M059J (cell line): ENCODE results near the gene PRKCZ. TPM values are rescaled to one million over a fixed set of nuclear protein-coding genes. Genes with fewer than 3 reads are reported as not detected.
A peak's percentile ranks its signal among the peaks of the same experiment; 100 is the strongest.

Experiments
- DNase-seq: peaks from one replicate; pipeline ENCODE4 v3.0.0-alpha.2; 2012; ENCODE audit warnings: low read depth
- total RNA-seq: library from RNA; depleted of rRNA; stranded (reverse); fragments of >200 nt; shearing (Covaris generic); gene quantifications from 2 replicates; pipeline ENCODE4 v1.2.3, GENCODE V29; 2014

The PRKCZ gene
- total RNA-seq, 1 experiment from 2014 or later = 0.44 TPM

DNA sequence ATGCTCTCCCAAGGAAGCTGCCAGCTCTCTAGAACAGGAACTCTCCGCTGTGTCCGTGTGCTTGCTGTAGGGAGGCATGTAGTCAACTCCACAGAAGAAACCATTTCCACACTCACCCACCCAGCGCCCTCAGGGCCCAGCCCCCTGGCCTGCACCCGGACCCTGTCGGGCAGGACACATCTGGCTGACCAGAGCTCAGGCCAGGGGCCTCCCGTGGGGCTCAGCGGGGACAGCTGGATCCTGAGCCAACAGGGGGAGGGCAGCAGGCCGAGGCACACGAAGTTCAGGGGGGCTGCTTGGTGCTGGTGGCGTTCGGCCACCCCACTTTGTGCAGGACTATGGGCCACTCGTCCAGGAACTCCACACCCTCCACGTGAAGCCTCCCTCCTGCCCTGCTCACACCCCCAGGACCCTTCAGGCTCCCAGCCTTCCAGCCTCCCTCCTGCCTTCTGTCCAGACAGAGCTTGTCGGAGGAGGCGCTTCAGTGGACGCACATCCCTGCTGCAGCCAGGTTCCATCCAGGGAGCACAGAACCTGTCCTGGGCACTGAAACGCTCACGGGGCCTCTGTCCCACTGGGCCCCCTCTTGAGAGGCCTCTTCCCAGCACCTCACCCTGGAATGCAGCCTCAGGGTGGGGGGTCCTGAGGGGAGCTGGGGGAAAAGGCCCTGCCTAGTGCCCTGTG is 159.3 kb downstream of the PRKCZ start:
- no peak for DNase-seq

DNA sequence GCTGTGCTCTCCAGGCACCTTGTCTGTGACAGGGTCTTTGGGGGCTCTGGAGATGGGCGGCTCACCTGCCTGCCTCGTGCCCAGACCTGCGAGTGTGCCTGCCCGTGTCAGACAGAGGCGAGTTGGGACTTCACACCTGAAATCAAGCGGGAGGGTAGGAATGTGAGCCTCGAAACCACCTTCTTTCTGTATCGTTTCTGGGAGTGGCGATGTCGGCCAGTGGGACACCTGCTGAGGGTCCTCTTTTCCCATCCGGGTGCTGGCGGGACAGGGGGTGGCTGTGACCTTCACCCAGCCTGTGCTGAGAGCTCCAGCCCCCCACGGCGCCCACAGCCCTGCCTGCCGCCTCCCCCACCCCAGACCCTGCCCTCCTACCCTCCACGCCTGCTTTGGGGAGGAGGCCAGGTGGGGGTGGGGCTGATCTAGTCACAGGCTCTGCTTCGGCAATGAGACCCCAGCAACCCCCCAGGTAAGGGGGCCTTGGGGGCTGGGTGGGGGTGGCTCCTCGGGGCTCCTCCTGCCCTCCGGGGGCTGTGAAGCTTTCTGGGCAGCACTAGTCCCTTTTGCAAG is 160.0 kb downstream of the PRKCZ start:
- DNase-seq = no peak

DNA sequence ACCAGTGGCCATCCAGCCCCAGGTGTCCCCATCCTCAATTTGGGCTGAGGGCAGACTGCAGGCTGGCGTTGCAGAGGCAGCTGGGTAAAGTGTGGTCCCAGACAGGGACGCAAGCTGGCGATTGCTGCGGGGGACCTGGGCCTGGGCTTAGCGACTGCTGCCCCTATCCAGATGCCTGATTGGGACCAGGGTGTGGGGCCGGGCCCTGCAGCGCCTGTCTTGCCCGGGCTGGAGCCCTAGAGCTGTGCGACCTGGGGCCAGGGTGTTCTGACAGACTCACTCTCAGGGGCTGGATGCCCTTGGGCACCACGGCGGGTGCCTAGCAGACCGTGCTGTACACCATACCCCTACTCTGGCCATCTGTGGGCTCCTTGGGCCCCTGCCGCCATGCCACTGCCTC is 160.6 kb downstream of the PRKCZ start:
- DNase-seq = no peak

DNA sequence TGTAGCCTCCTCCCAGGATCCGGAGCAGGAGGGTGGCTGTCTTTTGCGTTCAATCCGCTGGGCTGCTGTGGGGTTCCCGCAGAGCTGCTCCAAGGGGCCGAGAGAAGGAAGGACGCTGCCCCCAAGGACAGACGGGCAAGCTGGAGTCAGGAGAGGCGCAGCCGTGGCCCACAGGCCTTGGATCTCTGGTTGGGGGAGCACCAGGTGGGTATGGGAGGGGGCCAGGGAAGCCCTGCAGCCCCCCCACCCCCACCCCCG is 162.0 kb downstream of the PRKCZ start:
- no peak for DNase-seq

DNA sequence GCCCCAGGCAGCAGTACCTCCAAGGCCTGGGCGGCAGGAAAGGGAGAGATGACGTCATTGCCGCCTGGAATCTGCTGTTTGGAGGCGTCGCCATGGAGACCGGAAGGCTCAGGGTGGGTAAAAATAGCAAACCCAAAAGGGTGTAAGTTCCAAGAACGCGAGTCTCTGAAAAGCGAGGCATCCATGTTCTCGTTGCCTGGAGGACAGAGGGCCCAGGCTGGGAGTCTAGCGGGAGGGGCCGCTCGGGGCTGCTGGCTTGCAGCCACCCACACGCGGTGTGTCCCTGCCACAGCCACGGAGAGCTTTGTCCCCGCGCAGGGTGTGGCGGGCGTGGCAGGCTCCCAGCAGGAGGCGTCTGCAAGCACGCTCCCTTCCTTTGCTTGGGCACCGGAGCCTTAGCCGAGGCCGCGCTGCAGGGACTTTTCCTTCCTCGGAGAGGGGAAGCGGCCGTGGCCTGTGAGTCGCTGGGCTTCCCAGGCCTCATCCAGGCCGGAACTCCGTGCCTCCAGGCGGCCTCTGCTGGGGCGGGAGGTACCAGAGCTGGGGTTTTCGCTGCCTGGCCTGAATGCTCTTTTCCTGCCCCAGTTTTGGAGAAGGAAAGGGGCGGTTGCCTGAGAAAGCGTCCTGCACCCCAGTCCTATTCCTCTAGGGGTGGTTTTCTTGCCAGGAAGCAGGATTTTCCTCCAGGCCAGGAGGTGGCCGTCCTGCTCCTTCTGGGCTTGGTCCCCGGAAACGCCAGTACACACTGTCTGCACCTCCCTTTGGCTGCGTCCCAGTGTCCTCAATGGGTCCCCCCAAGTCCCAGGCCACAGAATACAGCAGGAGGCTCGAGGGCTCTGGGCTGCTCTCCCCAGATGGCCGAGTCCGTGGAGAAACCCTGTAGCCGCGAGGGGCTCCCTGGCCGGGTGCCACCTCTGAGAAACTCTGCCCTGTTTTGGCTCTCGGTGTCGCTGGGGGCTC is 162.6 kb downstream of the PRKCZ start:
- DNase-seq = peak; percentile 98

DNA sequence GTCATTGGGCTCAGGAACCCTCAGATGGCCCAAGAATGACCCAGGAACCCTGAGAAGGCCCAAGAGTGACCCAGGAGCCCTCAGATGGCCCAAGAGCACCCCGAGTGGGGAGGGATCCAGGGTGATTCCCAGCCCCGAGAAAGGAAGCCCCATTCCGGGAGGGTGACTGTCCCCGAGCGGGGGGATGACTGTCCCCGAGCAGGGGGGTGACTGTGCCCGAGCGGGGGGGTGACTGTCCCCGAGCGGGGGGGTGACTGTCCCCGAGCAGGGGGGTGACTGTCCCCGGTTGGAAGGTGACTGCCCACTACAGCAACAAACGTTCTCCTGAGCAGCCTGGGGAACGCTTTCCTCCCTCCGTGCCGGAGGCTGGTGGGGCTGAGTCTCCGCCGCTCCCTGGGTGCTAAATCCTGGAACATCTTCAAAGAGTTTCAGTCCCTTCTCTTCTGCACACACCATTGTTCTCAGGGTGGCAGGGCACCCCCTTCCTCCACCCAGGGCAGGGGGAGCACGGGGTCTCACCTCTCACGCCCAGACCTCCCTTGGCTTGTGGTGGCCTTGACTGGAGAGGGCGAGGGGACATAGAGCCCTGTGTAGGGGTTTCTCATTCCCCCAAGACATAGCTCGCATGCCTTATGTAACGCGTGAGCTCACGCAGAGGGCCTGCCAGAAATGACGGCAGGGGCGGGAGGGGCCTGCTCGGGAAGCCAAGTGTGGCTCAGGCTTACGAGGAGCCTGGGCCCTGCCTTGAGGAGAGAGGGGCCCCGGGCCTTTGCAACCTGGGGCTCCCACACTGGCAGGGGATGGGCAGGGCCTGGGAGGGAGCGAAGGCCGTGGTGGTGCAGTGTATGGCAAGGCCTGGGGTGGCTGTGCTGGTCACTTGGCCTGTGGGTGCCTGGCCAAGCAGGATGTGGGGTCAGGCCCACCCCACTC is 163.6 kb downstream of the PRKCZ start:
- DNase-seq = no peak

DNA sequence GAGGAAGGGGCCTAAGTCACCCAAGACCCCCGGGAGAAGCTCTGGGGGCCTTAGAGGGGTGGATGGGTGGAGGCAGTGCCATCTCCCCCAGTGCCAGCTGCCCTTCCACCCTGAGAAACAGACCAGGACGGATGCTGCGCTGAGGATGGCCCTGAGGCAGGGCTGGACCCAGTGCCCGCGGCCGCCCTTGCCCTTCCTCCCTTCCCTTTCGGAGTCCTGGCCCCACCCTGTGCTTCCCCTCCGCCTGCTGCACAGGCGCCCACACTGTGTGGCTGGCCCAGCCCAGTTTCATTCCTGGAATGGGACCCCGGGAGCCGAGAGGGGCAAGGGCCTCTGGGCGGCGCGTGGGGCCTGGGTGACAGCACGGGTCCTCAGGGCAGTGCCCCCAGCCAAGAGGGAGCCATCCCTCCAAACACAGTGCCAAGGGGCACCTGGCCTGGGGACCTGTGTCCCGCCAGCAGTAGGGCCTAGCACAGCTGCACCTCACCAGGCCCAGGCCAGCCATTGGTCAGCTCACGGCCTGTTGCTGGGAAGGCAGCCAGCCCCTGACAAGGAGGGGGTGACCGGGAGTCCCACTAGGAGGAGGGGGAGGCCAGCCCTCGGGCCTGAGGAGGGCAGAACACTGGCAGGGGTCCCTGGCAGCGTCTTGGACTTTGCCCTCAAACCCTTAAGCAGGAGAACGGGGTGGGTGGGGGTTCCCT is 164.5 kb downstream of the PRKCZ start:
- no peak for DNase-seq

DNA sequence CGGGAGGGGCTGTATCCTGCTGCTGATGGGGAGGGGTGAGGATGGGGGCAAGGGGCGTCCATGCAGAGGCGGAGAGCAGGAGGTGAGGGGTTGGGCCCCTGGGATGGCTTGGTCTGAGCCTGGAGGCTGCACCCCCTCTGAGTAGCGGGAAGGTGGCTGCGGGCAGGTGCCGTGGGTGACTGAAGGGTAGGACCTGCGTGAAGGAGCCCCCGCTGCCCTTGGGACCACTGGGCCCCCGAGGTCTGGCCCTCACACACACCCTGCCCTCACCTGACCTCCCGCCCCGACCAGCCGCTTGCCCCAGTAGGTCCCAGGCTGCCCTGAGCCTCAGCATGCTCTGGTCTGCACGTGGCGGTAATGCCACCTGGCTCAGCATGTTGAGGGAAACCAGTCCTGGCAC is 165.1 kb downstream of the PRKCZ start:
- DNase-seq = no peak

DNA sequence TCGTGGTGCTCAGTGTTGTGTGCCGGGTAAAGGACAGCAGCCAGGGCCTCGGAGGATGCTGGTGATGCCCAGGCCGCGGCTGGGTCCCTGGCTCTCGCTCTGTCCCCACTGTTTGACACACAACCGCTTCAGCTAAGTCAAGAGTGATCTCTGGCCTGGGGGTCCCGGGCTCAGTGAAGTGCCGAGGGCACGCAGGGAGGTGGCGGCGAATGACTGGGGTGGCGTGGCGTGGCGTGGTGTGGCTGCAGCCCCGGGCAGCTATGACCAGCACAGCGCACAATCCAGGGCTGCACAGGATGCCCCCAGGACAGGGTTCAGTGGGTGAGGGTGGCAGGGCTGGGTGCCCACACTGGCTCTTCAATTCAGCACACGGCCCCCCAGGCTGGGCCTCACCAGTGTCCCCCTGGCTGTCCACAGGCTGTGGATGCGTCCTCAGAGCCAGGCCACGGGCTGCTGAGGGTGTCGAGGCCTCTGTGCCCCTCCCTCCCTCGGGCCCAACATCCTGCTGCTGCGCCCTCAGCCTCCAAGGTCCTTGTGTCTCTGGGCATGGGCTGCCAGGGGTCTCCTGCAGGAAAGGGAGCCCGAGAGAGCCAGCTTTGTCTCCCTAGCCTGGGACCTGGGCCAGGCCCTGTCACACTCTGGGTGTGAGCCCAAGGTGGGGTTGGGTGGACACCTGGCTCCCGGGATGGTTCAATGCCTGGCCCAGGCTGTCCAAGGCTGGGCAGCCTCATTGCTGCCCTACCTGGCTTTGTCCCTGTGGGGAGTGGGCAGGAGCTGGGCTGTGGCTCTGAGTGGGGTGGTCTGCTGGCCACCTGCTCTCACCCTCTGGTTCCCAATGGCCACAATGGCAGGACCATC is 165.9 kb downstream of the PRKCZ start:
- DNase-seq = no peak

DNA sequence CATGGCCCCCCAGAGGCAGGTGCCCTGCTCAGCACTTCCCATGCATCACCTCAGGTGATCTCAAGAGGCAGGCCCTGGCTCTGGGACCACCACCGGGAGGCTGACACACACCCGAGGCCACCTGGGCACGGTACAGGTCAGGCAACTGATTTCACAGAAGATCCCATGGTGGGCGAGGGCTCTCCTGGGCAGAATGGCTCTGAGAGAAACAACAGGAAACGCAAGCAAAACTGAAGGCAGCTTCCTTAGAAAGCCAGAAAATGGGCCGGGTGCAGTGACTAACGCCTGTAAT is 166.5 kb downstream of the PRKCZ start:
- DNase-seq = no peak

DNA sequence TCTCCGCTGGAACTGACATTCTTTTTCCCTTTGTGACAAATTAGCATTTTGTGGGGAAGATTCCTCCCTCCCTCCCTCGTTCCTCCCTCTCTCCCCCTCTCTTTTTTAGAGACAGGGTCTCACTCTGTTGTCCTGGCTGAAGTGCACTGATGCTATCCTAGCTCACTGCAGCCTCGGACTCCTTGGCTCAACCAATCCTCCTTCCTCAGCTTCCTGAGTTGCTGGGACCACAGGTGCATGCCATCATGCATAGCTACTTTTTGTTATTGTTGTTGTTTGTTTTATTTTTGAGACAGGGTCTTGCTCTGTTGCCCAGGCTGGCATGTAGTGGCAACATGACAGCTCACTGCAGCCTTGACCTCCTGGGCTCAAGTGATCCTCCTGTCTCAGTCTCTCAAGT is 171.1 kb downstream of the PRKCZ start:
- no peak for DNase-seq

DNA sequence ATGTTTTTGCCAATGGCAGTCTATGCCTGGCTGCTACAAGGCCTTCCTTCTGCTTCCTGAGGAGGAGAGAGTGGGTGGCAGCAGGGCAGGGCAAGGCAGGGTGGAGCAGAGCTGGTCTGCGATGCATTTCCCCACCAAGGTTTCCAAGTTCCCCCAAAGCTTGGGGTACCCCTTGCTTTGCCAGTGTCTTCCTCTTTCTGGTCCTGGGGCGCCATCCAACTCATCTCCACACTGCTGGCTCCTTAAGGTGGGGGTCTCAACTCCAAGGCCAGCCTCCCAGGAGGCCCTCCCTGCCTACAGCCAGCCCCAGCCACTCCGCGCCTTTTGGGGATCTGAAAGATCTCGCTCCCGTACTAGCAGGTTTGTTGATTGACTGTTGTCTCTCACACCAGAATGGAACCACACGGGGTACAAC is 174.0 kb downstream of the PRKCZ start:
- DNase-seq = no peak

DNA sequence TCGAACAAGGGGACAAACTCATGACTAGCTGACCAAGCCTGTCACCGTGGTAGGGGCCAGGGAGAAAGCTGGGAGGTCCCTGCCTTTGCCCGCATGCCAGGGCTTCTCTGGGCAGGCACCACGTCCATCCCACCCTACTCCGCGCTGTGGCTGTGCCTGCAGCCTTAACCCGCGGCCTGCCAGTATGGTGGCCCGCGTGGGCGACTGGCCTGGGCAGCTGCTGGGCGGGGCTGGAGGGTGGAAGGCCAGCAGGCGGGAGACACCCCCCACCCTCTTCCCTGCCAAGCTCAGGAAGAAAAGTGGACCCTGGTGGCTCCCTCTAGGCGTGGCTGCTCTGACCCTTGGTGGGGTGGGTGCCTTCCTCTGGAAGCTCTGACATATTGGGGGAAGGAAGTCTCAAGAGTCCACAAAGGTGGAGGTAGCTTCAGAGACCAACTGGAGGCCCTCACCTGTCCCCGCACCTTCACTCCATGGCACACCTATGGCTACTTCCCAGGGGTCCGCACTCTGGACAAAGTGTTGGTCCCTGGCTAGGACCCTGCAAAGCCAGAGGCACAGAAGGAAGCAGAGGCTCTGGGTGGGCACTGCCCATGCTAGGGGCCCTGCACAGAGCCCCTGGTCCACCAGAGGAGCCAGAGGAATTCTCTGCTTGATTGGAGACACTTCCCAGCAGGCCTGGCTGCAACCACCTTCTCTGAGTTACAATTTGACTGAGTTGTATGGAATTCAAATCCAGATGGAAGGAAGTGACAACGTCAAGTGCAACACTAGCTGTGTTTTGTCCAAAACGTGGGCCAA is 174.6 kb downstream of the PRKCZ start:
- DNase-seq = no peak

DNA sequence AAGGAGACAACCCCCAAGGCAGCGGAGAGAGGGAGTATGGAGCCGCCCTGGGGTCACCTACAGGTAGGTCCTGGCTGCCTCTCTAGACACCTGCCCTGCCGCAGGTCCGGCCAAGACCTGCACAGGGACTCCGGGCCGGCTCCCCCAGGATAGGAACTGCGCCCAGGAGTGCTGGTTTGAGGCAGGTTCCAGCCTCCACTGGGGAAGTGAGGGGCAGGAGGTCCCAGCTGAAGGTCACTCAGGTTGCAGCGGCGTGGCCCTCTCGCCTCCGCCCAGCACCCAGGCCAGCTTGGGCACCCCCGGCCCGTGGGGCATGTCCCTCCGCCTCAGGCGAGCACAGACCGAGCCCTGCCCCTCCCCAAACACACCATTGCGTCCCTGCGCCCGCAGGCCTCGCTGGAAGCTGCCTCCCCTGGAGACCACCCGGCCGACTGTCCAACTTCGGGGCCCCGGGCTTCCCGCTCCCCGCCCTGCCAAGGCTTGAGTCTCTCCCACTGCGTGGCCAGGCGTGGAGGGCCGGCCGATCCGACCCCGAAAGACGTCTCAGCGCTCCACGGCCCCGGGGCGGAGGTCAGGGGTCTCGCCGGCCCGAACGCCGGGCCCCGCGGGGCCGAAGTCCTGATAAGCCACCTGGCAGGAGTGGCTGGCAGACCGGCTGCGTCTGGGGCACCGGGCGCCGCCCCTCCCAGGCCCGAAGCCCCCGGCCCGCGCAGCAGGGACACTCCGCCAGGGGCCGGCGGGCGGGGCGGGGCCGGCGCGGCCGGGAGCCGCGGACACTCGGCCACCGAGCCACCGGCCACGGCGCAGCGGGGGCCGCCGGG is 176.5 kb downstream of the PRKCZ start:
- no peak for DNase-seq

DNA sequence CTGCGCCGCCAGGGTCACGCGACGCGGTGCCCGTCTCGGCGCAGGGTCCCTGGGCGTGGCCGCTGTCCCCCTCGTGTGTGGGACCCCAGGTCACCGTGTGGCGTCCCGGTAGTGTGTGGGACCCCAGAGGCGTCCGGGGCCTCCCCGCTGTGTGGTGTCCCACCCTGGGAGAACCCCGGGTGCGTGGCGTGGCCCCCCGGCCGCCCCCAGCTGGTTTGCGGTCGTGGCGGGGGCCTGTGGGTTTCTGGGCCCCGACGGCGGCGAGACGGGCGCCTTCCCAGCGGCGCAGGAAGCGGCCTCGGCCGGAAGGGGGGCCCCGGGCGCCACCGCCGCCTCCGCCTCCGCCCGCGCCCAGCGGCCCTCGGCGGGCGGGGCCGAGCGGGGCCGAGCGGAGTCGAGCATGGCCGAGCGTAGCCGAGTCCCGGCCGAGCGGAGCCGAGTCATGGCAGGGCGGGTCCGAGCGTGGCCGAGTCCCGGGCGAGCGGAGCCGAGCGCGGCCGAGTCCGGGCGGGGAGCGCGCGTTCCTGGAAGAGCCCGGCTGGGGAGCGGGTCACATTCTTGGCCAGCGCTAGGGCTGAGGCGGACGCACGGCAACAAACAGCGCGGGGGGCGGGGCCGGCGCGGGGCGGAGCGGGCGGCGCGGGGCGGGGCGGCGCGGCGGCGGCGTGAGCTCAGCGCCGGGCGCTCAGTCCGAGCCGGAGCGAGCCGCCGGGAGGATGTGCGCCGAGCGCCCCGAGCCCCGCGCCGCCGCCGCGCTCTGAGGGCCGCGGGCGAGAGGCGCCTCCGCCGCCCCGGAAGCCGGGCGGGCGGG is 177.3 kb downstream of the PRKCZ start:
- DNase-seq = peak; percentile 93

DNA sequence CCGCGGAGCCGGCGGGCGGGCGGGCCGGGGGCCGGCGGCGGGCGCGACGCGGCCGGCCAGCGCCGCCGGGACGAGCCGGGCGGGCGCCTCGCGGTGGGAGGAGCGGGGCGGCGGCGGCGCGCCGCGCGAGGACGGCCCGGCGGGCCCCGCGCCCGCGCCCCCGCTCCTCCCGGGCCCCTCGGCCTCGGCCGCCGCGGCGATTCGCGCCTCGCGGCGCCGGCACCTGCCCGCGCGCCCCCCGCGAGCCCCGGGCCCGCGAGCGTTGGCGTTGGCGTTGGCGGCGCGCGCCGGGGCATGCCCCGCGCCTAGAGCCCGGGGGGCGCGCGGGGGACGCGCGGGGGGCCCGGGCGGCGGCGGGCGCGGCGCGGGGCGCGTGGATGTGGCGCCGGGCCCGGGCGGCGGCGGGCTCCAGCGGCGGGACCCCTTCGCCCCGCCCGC is 178.0 kb downstream of the PRKCZ start, which contains the start of gene SKI:
TSS of gene SKI (plus strand) at position 163 of the 438 bp plus-strand sequence. CDS start 448 bp downstream, outside the sequence.
- no peak for DNase-seq

DNA sequence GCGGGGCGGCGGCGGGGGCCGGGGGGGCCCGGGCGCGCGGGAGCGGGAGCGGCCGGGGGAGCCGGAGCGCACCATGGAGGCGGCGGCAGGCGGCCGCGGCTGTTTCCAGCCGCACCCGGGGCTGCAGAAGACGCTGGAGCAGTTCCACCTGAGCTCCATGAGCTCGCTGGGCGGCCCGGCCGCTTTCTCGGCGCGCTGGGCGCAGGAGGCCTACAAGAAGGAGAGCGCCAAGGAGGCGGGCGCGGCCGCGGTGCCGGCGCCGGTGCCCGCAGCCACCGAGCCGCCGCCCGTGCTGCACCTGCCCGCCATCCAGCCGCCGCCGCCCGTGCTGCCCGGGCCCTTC is 178.5 kb downstream of the PRKCZ start:
- no peak for DNase-seq
